K562 (cell line): ENCODE results near the gene MAGEL2. TPM values are rescaled to one million over a fixed set of nuclear protein-coding genes. Genes with fewer than 3 reads are reported as not detected.

ENCODE experiments used
- ATAC-seq: fragments of 200-7000 bp; cut with Tn5 transposase; 3 replicates; pipeline ENCODE4 v1.9.1; 2020; ENCODE audit warnings: moderate library complexity
- BruUV-seq: library from RNA; stranded (reverse); fragments of 400-500 nt; replicated peaks from 2 replicates; lab custom pipeline; 2021; lab: Mats Ljungman, UMichigan
- CTCF ChIA-PET: fragments of 300-600 bp; formaldehyde crosslinking; extraction: SDS; loops from one replicate; lab custom pipeline; 2021; ENCODE audit warnings: low intra/inter-chr PET ratio; lab: Yijun Ruan, JAX
- POLR2A ChIA-PET: fragments of 300-600, 350-650 bp; sonication (Branson Sonifier 250); formaldehyde crosslinking; extraction: SDS; loops from one replicate; lab custom pipeline; 2021; ENCODE audit warnings: antibody characterized with exemption, inconsistent platforms; lab: Yijun Ruan, JAX
- DNase-seq, 4 experiments: peaks; one replicate each; pipeline versions ENCODE4 v3.0.0 to v3.0.0-alpha.2; 2011 to 2018; ENCODE audit warnings: low spot score in 3 of 4, mixed read lengths in 3 of 4; ENCODE audit errors: extremely low read depth in 1 of 4
- FAIRE-seq: peaks from 2 replicates; lab custom pipeline; 2011; peaks lifted over from hg19 to GRCh38; lab: Jason Lieb, UNC
- H2AFZ ChIP-seq: 2 replicates; pipeline ENCODE4 v1.6.0; 2011; ENCODE audit warnings: low read depth, low read length, control low read depth, inconsistent platforms
- H3K27ac ChIP-seq: fragments of 200-600 bp; 3 replicates; pipeline ENCODE4 v1.8.0; 2011; ENCODE audit warnings: low read depth, mild to moderate bottlenecking, control low read depth, inconsistent platforms, low read length, moderate library complexity, mixed read lengths; ENCODE audit errors: extremely low read depth
- H3K27me3 ChIP-seq, 2 experiments: fragments of 300-600 bp in 1 of 2; 2 replicates in 1 of 2; 3 replicates in 1 of 2; pipeline versions ENCODE4 v1.6.0 to v1.8.0; 2011; ENCODE audit warnings: inconsistent platforms in 2 of 2, low read length in 2 of 2, mild to moderate bottlenecking in 1 of 2, mixed read lengths in 1 of 2, moderate library complexity in 1 of 2; ENCODE audit not compliant: control insufficient read depth in 2 of 2, insufficient read depth in 2 of 2
- H3K36me3 ChIP-seq: fragments of 300-600 bp; 3 replicates; pipeline ENCODE4 v1.8.0; 2011; ENCODE audit warnings: mild to moderate bottlenecking, low read length, inconsistent platforms; ENCODE audit not compliant: control insufficient read depth, insufficient read depth
- H3K4me1 ChIP-seq, 2 experiments: fragments of 200-600 bp in 1 of 2; replicated peaks in 1 of 2; 2 replicates in 1 of 2; 3 replicates in 1 of 2; pipeline versions ENCODE4 v1.5.1 to v1.8.0; 2011; ENCODE audit warnings: inconsistent platforms in 2 of 2, low read length in 2 of 2, mild to moderate bottlenecking in 1 of 2, mixed read lengths in 1 of 2, moderate library complexity in 1 of 2; ENCODE audit not compliant: control insufficient read depth in 2 of 2, insufficient read depth in 2 of 2
- H3K4me2 ChIP-seq: 2 replicates; pipeline ENCODE4 v1.6.1; 2011; ENCODE audit warnings: low read length, control low read depth, inconsistent platforms, mixed read lengths; ENCODE audit not compliant: insufficient read depth
- H3K4me3 ChIP-seq: fragments of 200-600 bp; sonication (generic), shearing (Covaris generic); 2 replicates; pipeline ENCODE4 v1.5.1; 2016; ENCODE audit warnings: control low read depth, inconsistent platforms
- H3K79me2 ChIP-seq: fragments of 200-600 bp; 3 replicates; pipeline ENCODE4 v1.8.0; 2011; ENCODE audit warnings: low read length, inconsistent platforms; ENCODE audit not compliant: control insufficient read depth, insufficient read depth
- H3K9ac ChIP-seq, 2 experiments: 2 replicates each; pipeline versions ENCODE4 v1.6.0 to v1.6.1; 2011; ENCODE audit warnings: low read depth in 2 of 2, low read length in 2 of 2, control low read depth in 1 of 2, inconsistent platforms in 1 of 2, mild to moderate bottlenecking in 1 of 2, mixed read lengths in 1 of 2; ENCODE audit not compliant: insufficient read depth in 1 of 2
- H3K9me1 ChIP-seq: one replicate; pipeline ENCODE4 v1.6.0; 2011; ENCODE audit warnings: inconsistent platforms, mild to moderate bottlenecking, low read length, moderate library complexity; ENCODE audit not compliant: control insufficient read depth, insufficient read depth
- H3K9me3 ChIP-seq: replicated peaks from 2 replicates; pipeline ENCODE4 v1.5.1; 2011; ENCODE audit warnings: low read depth, low read length, inconsistent platforms; ENCODE audit not compliant: control insufficient read depth, insufficient read depth
- H4K20me1 ChIP-seq: replicated peaks from 2 replicates; pipeline ENCODE4 v1.6.1; 2011; ENCODE audit warnings: low read length, inconsistent platforms, mixed read lengths; ENCODE audit not compliant: control insufficient read depth, insufficient read depth
- HMGN3 ChIP-seq: IDR thresholded peaks from 2 replicates; pipeline ENCODE4 v1.6.1; 2011; ENCODE audit warnings: borderline replicate concordance, low read depth, mild to moderate bottlenecking, mixed read lengths, low read length; ENCODE audit not compliant: insufficient read length; ENCODE audit errors: extremely low read depth
- HNRNPUL1 ChIP-seq: fragments of 200-400 bp; formaldehyde crosslinking; IDR thresholded peaks from 2 replicates; pipeline ENCODE4 v1.6.1; 2017; ENCODE audit warnings: low read length
- JUND ChIP-seq, 2 experiments: IDR thresholded peaks; 2 replicates in 1 of 2; 3 replicates in 1 of 2; pipeline ENCODE4 v1.6.1; 2011; ENCODE audit warnings: borderline replicate concordance in 2 of 2, low read depth in 2 of 2, low read length in 2 of 2, improper control_type of control experiment in 1 of 2, missing biosample characterization in 1 of 2, missing genetic modification characterization in 1 of 2, missing genetic modification reagents in 1 of 2
- KAT2B ChIP-seq: IDR thresholded peaks from one replicate; pipeline ENCODE4 v1.6.1; 2012; ENCODE audit warnings: low read depth, mild to moderate bottlenecking, control low read depth, inconsistent platforms, low read length, moderate library complexity
- LCOR ChIP-seq: sonication (generic); formaldehyde crosslinking; IDR thresholded peaks from 2 replicates; pipeline ENCODE4 v1.8.0; 2022; ENCODE audit warnings: mild to moderate bottlenecking, missing genetic modification reagents
- PHB2 ChIP-seq: fragments of 450-650 bp; IDR thresholded peaks from 2 replicates; pipeline ENCODE4 v1.6.1; 2017; ENCODE audit warnings: low read depth
- SMARCE1 ChIP-seq: fragments of 450-650 bp; IDR thresholded peaks from 2 replicates; pipeline ENCODE4 v1.7.1; 2016; ENCODE audit warnings: mild to moderate bottlenecking
- TEAD4 ChIP-seq, 2 experiments: sonication (generic) in 1 of 2; formaldehyde crosslinking in 1 of 2; IDR thresholded peaks; 2 replicates each; pipeline versions ENCODE4 v1.6.1 to v1.8.0; 2012 to 2022; ENCODE audit warnings: borderline replicate concordance in 1 of 2, inconsistent platforms in 1 of 2, low read length in 1 of 2, mild to moderate bottlenecking in 1 of 2, missing genetic modification reagents in 1 of 2
- ZNF253 ChIP-seq: fragments of 250-450 bp; sonication (Bioruptor Pico); conservative IDR thresholded peaks from 2 replicates; pipeline ENCODE4 v1.6.1; 2021; ENCODE audit warnings: mild to moderate bottlenecking
- ZNF764 ChIP-seq: fragments of 250-450 bp; sonication (Bioruptor Pico); IDR thresholded peaks from 2 replicates; pipeline ENCODE4 v1.4.0; 2020; ENCODE audit warnings: low read depth, mild to moderate bottlenecking, moderate library complexity
- WGBS: fragments of 100-300 bp; shearing (Covaris generic); methylation state at CpG from one replicate; pipeline ENCODE4 v1.1.6; 2016; ENCODE audit warnings: low coverage, mixed read lengths; ENCODE audit not compliant: insufficient coverage; ENCODE audit errors: missing lambda C conversion rate; 5-methylcytosine and 5-hydroxymethylcytosine counted together
- in situ Hi-C: fragments of 300-500 bp; cut with MboI; formaldehyde crosslinking; loops from 4 replicates; pipeline ENCODE4 v1.15.0; 2018; ENCODE audit warnings: inconsistent platforms, mixed read lengths
- intact Hi-C: fragments of 100-400 bp; cut with micrococcal nuclease; formaldehyde crosslinking; loops from 2 replicates; pipeline ENCODE4 v1.14.2; 2022
- polyA plus RNA-seq, 8 experiments: library from polyadenylated mRNA; depleted of rRNA in 4 of 8; stranded (reverse) in 5 of 8; unstranded in 3 of 8; fragments of >200 nt; fragmentation: Nextera tagmentation in 2 of 8; fragmentation: Illumina TruSeq in 1 of 8; extraction: Ambion mirVana in 2 of 8; extraction: Trizol in 1 of 8; gene quantifications; 2 replicates each; pipeline versions ENCODE4 v1.2.1 to v1.2.3, GENCODE V29; 2011 to 2014; ENCODE audit warnings: inconsistent platforms in 1 of 8, missing spikeins in 1 of 8
- total RNA-seq, 7 experiments: library from RNA; depleted of rRNA in 6 of 7; stranded (reverse); fragments of >200 nt in 6 of 7; fragmentation: Illumina TruSeq in 2 of 7; extraction: Trizol in 2 of 7; gene quantifications; 2 replicates each; pipeline versions ENCODE4 v1.2.1 to v1.2.3, GENCODE V29; 2011 to 2021; ENCODE audit warnings: low replicate concordance in 1 of 7
- TF ChIP-seq, protein P1 (sequence below), 3 experiments: fragments of 200-800 bp in 1 of 3; sonication (Bioruptor generic) in 1 of 3; sonication (generic) in 1 of 3; formaldehyde crosslinking in 1 of 3; IDR thresholded peaks; 2 replicates each; pipeline versions ENCODE4 v1.6.1 to v1.8.0; 2016 to 2022; ENCODE audit warnings: mild to moderate bottlenecking in 2 of 3, missing compliant biosample characterization in 2 of 3, missing genetic modification characterization in 2 of 3, missing genetic modification reagents in 1 of 3
- TF ChIP-seq, protein P2 (sequence below): fragments of 450-650 bp; formaldehyde crosslinking; IDR thresholded peaks from 2 replicates; pipeline ENCODE4 v1.4.0; 2020; ENCODE audit warnings: mild to moderate bottlenecking, mixed read lengths
- TF ChIP-seq, protein P3 (sequence below): fragments of 250-450 bp; sonication (Bioruptor Pico); IDR thresholded peaks from 2 replicates; pipeline ENCODE4 v1.4.0; 2020; ENCODE audit warnings: mild to moderate bottlenecking, moderate library complexity
- TF ChIP-seq, protein P4 (sequence below): fragments of 450-650 bp; formaldehyde crosslinking; IDR thresholded peaks from 2 replicates; pipeline ENCODE4 v1.4.0; 2020; ENCODE audit warnings: mild to moderate bottlenecking

Gene MAGEL2
- total and polyA plus RNA-seq, 9 of the 15 experiments (the other 6 are each of a cell fraction or from before 2014, with no cell fraction given), result not detected

DNA sequence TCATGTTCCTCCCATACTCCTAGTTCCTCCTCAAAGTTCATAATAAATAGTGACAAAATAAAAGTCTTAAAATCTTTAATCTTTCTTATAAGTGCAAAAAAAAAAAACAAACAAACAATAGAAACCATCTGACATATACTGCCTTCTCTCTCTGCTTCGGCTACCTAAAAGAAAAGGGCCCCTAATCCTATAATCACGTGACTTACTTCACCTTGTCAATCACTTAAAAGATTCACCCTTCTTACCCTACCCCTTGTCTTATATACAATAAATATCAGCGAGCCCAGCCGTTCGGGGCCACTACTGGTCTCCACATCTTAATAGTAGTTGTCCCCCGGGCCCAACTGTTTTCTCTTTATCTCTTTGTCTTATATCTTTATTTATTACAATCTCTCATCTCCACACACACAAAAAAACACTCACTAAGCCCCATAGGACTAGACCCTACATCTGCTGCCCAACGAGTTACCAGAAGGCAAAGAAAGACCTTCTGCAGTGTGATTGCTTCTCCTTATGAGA lies 53.4 kb downstream of the MAGEL2 start:
- H3K9me1 ChIP-seq, result no peaks in the 10 kb centered on the region
- no peaks in the 10 kb centered on the region for H3K4me1 ChIP-seq
- H3K9ac ChIP-seq, result no peak overlapping the region
- no TSS peak for BruUV-seq
- H2AFZ ChIP-seq, result no peak overlapping the region
- ATAC-seq (no peak), DNase-seq (no peak), FAIRE-seq (no peak)
- POLR2A ChIA-PET, result no interaction called here
- in situ Hi-C loops (no loop called here), intact Hi-C loops (no loop called here)
- no peaks in the 10 kb centered on the region for H4K20me1 ChIP-seq
- H3K4me2 ChIP-seq, result no peak overlapping the region
- no peaks in the 10 kb centered on the region for H3K36me3 ChIP-seq
- CTCF ChIA-PET, result no interaction called here
- H3K27ac ChIP-seq, result no peak overlapping the region
- 2% methylated on average over 6 of the region's 7 CpGs for WGBS
- no peaks in the 10 kb centered on the region for H3K9me3 ChIP-seq
- no peak overlapping the region for H3K4me3 ChIP-seq
- H3K79me2 ChIP-seq, result no peaks in the 10 kb centered on the region
- H3K27me3 ChIP-seq, result peaks cover 5 to 10% of the 10 kb centered on the region in 2 experiments; a peak in 2 of 5 replicates
- no peak for TF ChIP-seq HMGN3
- TF ChIP-seq, protein P1, sequence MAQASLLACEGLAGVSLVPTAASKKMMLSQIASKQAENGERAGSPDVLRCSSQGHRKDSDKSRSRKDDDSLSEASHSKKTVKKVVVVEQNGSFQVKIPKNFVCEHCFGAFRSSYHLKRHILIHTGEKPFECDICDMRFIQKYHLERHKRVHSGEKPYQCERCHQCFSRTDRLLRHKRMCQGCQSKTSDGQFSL (CRISPR knock-in tag; IDR thresholded peaks at IDR 0.05), result no peak
- TF ChIP-seq, protein P1 (tag; IDR thresholded peaks at IDR 0.05), result no peak
- TF ChIP-seq TEAD4 (IDR thresholded peaks at IDR 0.05; ENCODE audit: low read length), result no peak
- no peak for TF ChIP-seq TEAD4 (CRISPR knock-in tag; IDR thresholded peaks at IDR 0.05; ENCODE audit: borderline replicate concordance)
- no peak for TF ChIP-seq JUND (IDR thresholded peaks at IDR 0.05; ENCODE audit: borderline replicate concordance, low read depth, low read length)
- no peak for TF ChIP-seq JUND (tag; IDR thresholded peaks at IDR 0.05; ENCODE audit: borderline replicate concordance, low read depth, low read length)
- no peak for TF ChIP-seq LCOR (CRISPR knock-in tag)
- TF ChIP-seq, protein P2, sequence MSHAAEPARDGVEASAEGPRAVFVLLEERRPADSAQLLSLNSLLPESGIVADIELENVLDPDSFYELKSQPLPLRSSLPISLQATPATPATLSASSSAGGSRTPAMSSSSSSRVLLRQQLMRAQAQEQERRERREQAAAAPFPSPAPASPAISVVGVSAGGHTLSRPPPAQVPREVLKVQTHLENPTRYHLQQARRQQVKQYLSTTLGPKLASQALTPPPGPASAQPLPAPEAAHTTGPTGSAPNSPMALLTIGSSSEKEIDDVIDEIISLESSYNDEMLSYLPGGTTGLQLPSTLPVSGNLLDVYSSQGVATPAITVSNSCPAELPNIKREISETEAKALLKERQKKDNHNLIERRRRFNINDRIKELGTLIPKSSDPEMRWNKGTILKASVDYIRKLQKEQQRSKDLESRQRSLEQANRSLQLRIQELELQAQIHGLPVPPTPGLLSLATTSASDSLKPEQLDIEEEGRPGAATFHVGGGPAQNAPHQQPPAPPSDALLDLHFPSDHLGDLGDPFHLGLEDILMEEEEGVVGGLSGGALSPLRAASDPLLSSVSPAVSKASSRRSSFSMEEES (CRISPR knock-in tag), result peak; percentile 82
- TF ChIP-seq SMARCE1, result no peak
- TF ChIP-seq PHB2, result no peak
- no peak for TF ChIP-seq ZNF764 (CRISPR knock-in tag)
- no peak for TF ChIP-seq KAT2B
- TF ChIP-seq, protein P3, sequence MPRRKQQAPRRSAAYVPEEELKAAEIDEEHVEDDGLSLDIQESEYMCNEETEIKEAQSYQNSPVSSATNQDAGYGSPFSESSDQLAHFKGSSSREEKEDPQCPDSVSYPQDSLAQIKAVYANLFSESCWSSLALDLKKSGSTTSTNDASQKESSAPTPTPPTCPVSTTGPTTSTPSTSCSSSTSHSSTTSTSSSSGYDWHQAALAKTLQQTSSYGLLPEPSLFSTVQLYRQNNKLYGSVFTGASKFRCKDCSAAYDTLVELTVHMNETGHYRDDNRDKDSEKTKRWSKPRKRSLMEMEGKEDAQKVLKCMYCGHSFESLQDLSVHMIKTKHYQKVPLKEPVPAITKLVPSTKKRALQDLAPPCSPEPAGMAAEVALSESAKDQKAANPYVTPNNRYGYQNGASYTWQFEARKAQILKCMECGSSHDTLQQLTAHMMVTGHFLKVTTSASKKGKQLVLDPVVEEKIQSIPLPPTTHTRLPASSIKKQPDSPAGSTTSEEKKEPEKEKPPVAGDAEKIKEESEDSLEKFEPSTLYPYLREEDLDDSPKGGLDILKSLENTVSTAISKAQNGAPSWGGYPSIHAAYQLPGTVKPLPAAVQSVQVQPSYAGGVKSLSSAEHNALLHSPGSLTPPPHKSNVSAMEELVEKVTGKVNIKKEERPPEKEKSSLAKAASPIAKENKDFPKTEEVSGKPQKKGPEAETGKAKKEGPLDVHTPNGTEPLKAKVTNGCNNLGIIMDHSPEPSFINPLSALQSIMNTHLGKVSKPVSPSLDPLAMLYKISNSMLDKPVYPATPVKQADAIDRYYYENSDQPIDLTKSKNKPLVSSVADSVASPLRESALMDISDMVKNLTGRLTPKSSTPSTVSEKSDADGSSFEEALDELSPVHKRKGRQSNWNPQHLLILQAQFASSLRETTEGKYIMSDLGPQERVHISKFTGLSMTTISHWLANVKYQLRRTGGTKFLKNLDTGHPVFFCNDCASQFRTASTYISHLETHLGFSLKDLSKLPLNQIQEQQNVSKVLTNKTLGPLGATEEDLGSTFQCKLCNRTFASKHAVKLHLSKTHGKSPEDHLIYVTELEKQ, result no peak
- no peak for TF ChIP-seq HNRNPUL1
- TF ChIP-seq ZNF253 (CRISPR knock-in tag), result no peak
- TF ChIP-seq, protein P4, sequence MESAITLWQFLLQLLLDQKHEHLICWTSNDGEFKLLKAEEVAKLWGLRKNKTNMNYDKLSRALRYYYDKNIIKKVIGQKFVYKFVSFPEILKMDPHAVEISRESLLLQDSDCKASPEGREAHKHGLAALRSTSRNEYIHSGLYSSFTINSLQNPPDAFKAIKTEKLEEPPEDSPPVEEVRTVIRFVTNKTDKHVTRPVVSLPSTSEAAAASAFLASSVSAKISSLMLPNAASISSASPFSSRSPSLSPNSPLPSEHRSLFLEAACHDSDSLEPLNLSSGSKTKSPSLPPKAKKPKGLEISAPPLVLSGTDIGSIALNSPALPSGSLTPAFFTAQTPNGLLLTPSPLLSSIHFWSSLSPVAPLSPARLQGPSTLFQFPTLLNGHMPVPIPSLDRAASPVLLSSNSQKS (CRISPR knock-in tag), result no peak
